Small intestine (tissue), 7 donors: Measurements from ENCODE around the gene ANTXR1. TPM values are rescaled to one million over a fixed set of nuclear protein-coding genes. Genes with fewer than 3 reads are reported as not detected.

Experiments
- DNase-seq, 2 donors: peaks; one replicate each; pipeline versions ENCODE4 v3.0.0 to v3.0.0-alpha.2; 2013
- FAIRE-seq: peaks from 2 replicates; lab custom pipeline; 2012; peaks lifted over from hg19 to GRCh38; lab: Jason Lieb, UNC
- H3K27ac ChIP-seq, 3 donors: one replicate each; pipeline ENCODE4 v1.5.1; 2013; ENCODE audit warnings: low read length in 2 of 3, mild to moderate bottlenecking in 2 of 3, control low read depth in 1 of 3, inconsistent platforms in 1 of 3, low read depth in 1 of 3, moderate library complexity in 1 of 3
- H3K27me3 ChIP-seq, 3 donors: one replicate each; pipeline ENCODE4 v1.6.1; 2013; ENCODE audit warnings: low read length in 3 of 3, inconsistent platforms in 1 of 3; ENCODE audit not compliant: control insufficient read depth in 3 of 3, insufficient read depth in 3 of 3
- H3K36me3 ChIP-seq, 3 donors: one replicate each; pipeline ENCODE4 v1.6.1; 2013; ENCODE audit warnings: low read length in 3 of 3, inconsistent platforms in 1 of 3, low read depth in 1 of 3, mild to moderate bottlenecking in 1 of 3, moderate library complexity in 1 of 3; ENCODE audit not compliant: control insufficient read depth in 3 of 3, insufficient read depth in 2 of 3
- H3K4me1 ChIP-seq, 3 donors: one replicate each; pipeline ENCODE4 v1.6.1; 2013; ENCODE audit warnings: low read length in 2 of 3, inconsistent platforms in 1 of 3, low read depth in 1 of 3, mild to moderate bottlenecking in 1 of 3, moderate library complexity in 1 of 3; ENCODE audit not compliant: control insufficient read depth in 3 of 3, insufficient read depth in 2 of 3
- H3K4me3 ChIP-seq, 3 donors: one replicate each; pipeline ENCODE4 v1.5.1; 2013; ENCODE audit warnings: low read length in 3 of 3, control low read depth in 1 of 3, inconsistent platforms in 1 of 3, low read depth in 1 of 3, mild to moderate bottlenecking in 1 of 3, moderate library complexity in 1 of 3
- H3K9me3 ChIP-seq, 2 donors: one replicate each; pipeline ENCODE4 v1.6.1; 2013; ENCODE audit warnings: low read depth in 1 of 2, low read length in 1 of 2; ENCODE audit not compliant: control insufficient read depth in 2 of 2, insufficient read depth in 1 of 2
- whole genome bisulfite sequencing, 3 donors: extraction: QIAGEN DNeasy Blood & Tissue Kit; methylation state at CpG; one replicate each; pipeline ENCODE4 v1.1.7; 2013; 5-methylcytosine and 5-hydroxymethylcytosine counted together
- polyA plus RNA-seq, 4 donors: library from polyadenylated mRNA; stranded (reverse) in 3 of 4; unstranded in 1 of 4; fragments of 200-250 nt in 3 of 4; fragments of 120-200 nt in 1 of 4; gene quantifications; one replicate each; pipeline versions ENCODE4 v1.2.1 to v1.2.3, GENCODE V29; 2013
- donor health status: healthy with polysubstance abuse.
- donor health status: control.
- donor health status: control.
- donor health status: Bipolar disorder and iron deficiency.
- donor health status: healthy.

Gene ANTXR1
- polyA plus RNA-seq, 4 donors: 0.22 to 13.0 (median 7.2) TPM

DNA sequence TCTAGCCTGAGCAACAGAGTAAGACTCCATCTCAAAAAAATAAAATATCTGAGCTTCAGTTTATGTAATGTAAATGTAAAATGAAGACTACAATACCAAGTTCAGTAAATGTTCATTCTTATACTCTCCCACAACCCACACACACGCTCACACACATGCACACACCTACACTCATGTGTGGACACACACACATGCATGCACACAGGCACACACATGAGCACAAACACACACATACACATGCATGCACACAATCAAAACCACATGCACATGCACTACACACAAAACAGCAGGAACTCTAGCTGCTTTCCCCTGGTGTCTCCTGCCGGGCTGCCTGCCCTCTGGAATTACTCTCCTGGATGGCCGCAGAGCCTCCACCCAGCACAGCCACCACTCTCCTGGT, 283.4 kb downstream of the ANTXR1 start:
- Histone ChIP-seq H3K4me1 (no peaks in the 10 kb centered on the region), H3K27me3 (peaks cover 0 to 2% (median 0%) of the 10 kb centered on the region in 3 donors), H3K36me3 (no peaks in the 10 kb centered on the region), H3K9me3 (no peaks in the 10 kb centered on the region), H3K4me3 (no peak overlapping the region), H3K27ac (no peak overlapping the region)
- DNase-seq (no peak), FAIRE-seq (no peak)
- WGBS, 3 donors: 88 to 94% (median 93%) methylated on average over 3 of the region's 3 CpGs

DNA sequence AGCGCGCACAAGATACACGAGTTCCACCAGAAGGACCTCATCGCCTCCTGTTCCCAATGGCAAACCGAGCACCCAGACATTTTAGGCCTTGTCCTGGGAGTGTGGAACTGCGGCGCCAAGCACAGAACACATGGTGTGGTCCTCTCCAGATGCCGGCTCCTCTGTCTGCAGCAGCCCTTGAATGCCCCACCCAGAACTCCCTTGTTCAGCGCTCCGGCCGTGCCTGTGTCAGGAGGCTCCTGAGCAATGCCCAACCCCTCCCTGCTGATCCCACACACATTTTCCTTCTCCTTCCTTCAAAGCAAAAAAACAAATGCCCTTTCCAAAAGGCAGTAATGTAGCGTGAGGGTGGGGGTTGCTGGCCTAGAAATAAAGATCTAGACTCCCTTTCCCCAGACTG, 284.2 kb downstream of the ANTXR1 start:
- Histone ChIP-seq H3K4me3 (no peak overlapping the region), H3K27me3 (peaks cover 0 to 2% (median 0%) of the 10 kb centered on the region in 3 donors), H3K36me3 (no peaks in the 10 kb centered on the region), H3K9me3 (no peaks in the 10 kb centered on the region), H3K4me1 (no peaks in the 10 kb centered on the region), H3K27ac (no peak overlapping the region)
- FAIRE-seq (no peak), DNase-seq (no peak)
- WGBS, 3 donors: 88 to 94% (median 89%) methylated on average over 12 of the region's 12 CpGs

DNA sequence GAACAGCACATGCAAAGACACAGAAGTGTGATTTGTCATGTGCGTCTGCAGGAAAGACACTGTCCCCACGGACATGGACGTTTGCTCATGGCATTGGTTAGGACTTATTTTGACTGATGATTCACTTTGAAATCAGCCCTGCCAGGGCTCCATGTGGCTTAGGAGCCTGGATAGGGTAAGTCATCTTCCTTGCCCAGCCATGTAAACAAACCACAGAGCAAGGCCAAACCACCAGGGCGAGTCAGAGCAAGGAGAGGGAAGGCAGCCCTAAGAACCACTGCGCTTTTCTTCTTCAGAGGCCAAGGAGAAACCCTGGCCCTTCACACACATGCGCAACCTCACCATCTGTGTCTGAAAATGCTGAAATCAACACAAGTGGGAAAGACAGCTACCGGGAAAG, 285.3 kb downstream of the ANTXR1 start:
- Histone ChIP-seq H3K4me1 (no peaks in the 10 kb centered on the region), H3K9me3 (no peaks in the 10 kb centered on the region), H3K27ac (no peak overlapping the region), H3K4me3 (no peak overlapping the region), H3K27me3 (peaks cover 0 to 3% (median 0%) of the 10 kb centered on the region in 3 donors), H3K36me3 (no peaks in the 10 kb centered on the region)
- DNase-seq: no peak
- no peak for FAIRE-seq
- WGBS, 3 donors: 81 to 86% (median 84%) methylated on average over 7 of the region's 7 CpGs

DNA sequence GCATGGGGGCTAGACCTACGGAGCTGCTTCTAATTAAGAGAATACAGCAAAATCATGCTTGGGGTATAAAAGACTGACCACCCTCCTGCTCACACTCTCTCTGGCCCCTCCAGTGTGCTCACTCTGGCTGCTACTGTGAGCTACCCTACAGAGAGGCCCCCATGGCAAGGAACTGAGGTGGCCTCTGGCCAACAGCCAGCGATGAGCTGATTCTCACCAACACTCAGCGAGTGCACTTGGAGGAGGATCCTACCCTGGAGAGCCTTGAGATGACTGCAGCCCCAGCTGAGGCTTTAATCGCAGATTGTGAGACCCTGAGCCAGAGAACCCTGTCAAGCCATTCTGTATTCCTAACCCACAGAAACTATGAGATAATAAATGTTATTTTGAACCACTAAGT, 285.9 kb downstream of the ANTXR1 start:
- Histone ChIP-seq H3K36me3 (no peaks in the 10 kb centered on the region), H3K4me3 (no peak overlapping the region), H3K9me3 (peaks cover 0 to 2% of the 10 kb centered on the region in 2 donors), H3K27ac (no peak overlapping the region), H3K27me3 (peaks cover 0 to 6% (median 0%) of the 10 kb centered on the region in 3 donors), H3K4me1 (no peaks in the 10 kb centered on the region)
- no peak for DNase-seq
- FAIRE-seq: no peak
- WGBS, 3 donors: 67 to 86% (median 84%) methylated on average over 4 of the region's 4 CpGs

Other genes with a start within 250 kb of the ANTXR1 start
- gene BMP10, start 141.8 kb upstream of the ANTXR1 start, polyA plus RNA-seq: not detected
- under 1 TPM in 1 of 4 donors, not detected in 3; 0.30 TPM for gene GKN2, start 60.3 kb upstream of the ANTXR1 start, polyA plus RNA-seq
- gene GKN1, start 38.5 kb upstream of the ANTXR1 start, polyA plus RNA-seq: 1 to 10 TPM in 1 of 4 donors, under 1 TPM in 1, not detected in 2; 0.12 to 1.9 TPM